ENCODE measurements around the gene LMAN1L. TPM values are rescaled to one million over a fixed set of nuclear protein-coding genes. Genes with fewer than 3 reads are reported as not detected.

LMAN1L gene
- total and polyA plus RNA-seq, 2 of the 4 experiments (the other 2 are of a cell fraction), result not detected

DNA sequence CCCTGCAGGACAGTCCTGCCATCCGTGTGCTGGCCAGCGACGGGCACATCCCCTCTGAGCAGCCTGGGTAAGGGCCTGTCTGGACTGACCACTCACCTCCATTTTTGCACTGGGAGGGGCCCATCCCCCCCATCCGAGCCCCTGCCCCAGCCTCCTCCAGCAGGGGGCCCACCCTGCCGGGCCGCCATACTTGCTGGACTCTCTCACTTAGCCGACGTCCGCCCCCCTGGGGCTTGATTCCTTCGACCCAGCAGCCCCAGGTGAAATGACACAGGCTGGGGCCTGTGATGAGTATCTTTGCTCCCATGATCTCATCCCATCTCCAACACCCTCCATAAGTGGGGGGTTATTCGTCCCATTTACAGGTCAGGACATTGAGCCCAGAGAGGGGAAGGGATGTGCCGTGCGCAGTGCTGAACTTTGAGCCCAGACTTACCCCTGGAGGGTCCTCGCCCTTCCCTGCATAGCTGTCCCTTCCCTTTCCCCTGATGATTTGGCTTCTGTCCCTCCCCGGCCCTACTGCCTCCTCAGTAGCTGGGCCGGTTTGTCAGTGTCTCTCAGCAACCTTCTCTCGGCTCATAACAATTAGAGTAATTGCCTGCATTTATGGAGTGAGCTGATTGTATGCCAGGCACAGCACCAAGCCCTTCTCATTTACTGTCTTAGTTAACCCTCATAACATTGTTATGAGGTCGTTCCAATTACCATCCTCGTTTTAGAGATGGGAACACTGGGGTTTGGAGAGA, 4.2 kb downstream of the LMAN1L start:
- DNase-seq, result no peak
- Histone ChIP-seq H4K91ac (ENCODE audit: insufficient read depth, low read depth, low read length) (no peak overlapping the region), H2AFZ (replicated peaks; ENCODE audit: low read length, poor library complexity) (no peak overlapping the region), H3K4me2 (ENCODE audit: low read depth, low read length) (no peak overlapping the region), H2BK120ac (ENCODE audit: low read depth, low read length) (no peak overlapping the region), H2BK5ac (ENCODE audit: low read depth, low read length, poor library complexity, severe bottlenecking) (no peak overlapping the region), H3K18ac (ENCODE audit: low read depth, low read length) (no peak overlapping the region), H4K5ac (ENCODE audit: low read depth, low read length) (no peak overlapping the region), H3K36me3 (ENCODE audit: control insufficient read depth, insufficient read depth, low read length) (no peaks in the 10 kb centered on the region), H3K27ac (ENCODE audit: insufficient read depth, low read length) (no peak overlapping the region), H2BK15ac (ENCODE audit: low read depth, low read length) (no peak overlapping the region), H3K56ac (ENCODE audit: extremely low read depth, insufficient read depth, low read length) (no peak overlapping the region), H4K20me1 (ENCODE audit: insufficient read depth, low read length) (peaks cover 4% of the 10 kb centered on the region; the same call in 1 of the 2 replicates), H3K79me1 (ENCODE audit: low read depth in 1 of 2, low read length in 2 of 2) (no peaks in the 10 kb centered on the region), H3K4ac (ENCODE audit: low read depth, low read length) (no peak overlapping the region), H3K4me3 (ENCODE audit: insufficient read depth, low read depth, low read length) (no peak overlapping the region), H3K4me1 (ENCODE audit: control insufficient read depth, insufficient read depth, low read length) (no peaks in the 10 kb centered on the region), H3K9me3 (ENCODE audit: control insufficient read depth, insufficient read depth, low read length) (no peaks in the 10 kb centered on the region), H3K27me3 (ENCODE audit: control insufficient read depth, insufficient read depth, low read length) (peaks cover 20% of the 10 kb centered on the region; the same call in 1 of the 2 replicates), H2AK9ac (replicated peaks; ENCODE audit: low read depth, low read length, poor library complexity) (peak overlapping the region; percentile 71), H4K8ac (ENCODE audit: low read depth in 2 of 2, low read length in 2 of 2) (no peak overlapping the region), H3K9ac (ENCODE audit: low read depth, low read length) (no peak overlapping the region), H3K23ac (ENCODE audit: low read depth, low read length) (no peak overlapping the region), H3K9me1 (ENCODE audit: insufficient read depth, low read length) (0 out of 2 replicates have a peak, but pooled peaks cover 4% of the 10 kb centered on the region), H2AK5ac (ENCODE audit: low read depth, low read length) (no peak overlapping the region), H3K14ac (replicated peaks; ENCODE audit: low read depth, low read length) (no peak overlapping the region), H2BK20ac (ENCODE audit: low read depth, low read length) (no peak overlapping the region)
- dilution Hi-C loops (cut with HindIII; ENCODE audit: low sequenced_read_pairs, unreplicated experiment), result no loop called here
- ChIA-PET POLR2A (ENCODE audit: unreplicated experiment) (no interaction called here), CTCF (no interaction called here)
- intact Hi-C loops (cut with micrococcal nuclease), result no loop called here
- no peak for TF ChIP-seq MAZ (IDR thresholded peaks at IDR 0.05; ENCODE audit: borderline replicate concordance, low read depth, low read length)
- TF ChIP-seq CEBPB (IDR thresholded peaks at IDR 0.05; ENCODE audit: low read depth, low read length), result no peak
- TF ChIP-seq POLR2A (IDR thresholded peaks at IDR 0.05; ENCODE audit: low read depth, low read length), result no peak
- no peak for TF ChIP-seq USF2 (IDR thresholded peaks at IDR 0.05; ENCODE audit: low read depth, low read length)
- TF ChIP-seq NFE2L2 (IDR thresholded peaks at IDR 0.05; ENCODE audit: low read depth, low read length), result no peak
- TF ChIP-seq ELK1 (IDR thresholded peaks at IDR 0.05; ENCODE audit: borderline replicate concordance, low read depth, low read length), result no peak
- no peak for TF ChIP-seq RAD21 (IDR thresholded peaks at IDR 0.05; ENCODE audit: low read length)
- no peak for TF ChIP-seq SMC3 (IDR thresholded peaks at IDR 0.05; ENCODE audit: low read depth, low read length)
- no peak for TF ChIP-seq MAFK (IDR thresholded peaks at IDR 0.05; ENCODE audit: low read depth, low read length)
- no peak for TF ChIP-seq MXI1 (IDR thresholded peaks at IDR 0.05; ENCODE audit: borderline replicate concordance, low read depth, low read length)
- TF ChIP-seq CHD1 (IDR thresholded peaks at IDR 0.05; ENCODE audit: low read depth, low read length), result no peak
- TF ChIP-seq, protein P1, sequence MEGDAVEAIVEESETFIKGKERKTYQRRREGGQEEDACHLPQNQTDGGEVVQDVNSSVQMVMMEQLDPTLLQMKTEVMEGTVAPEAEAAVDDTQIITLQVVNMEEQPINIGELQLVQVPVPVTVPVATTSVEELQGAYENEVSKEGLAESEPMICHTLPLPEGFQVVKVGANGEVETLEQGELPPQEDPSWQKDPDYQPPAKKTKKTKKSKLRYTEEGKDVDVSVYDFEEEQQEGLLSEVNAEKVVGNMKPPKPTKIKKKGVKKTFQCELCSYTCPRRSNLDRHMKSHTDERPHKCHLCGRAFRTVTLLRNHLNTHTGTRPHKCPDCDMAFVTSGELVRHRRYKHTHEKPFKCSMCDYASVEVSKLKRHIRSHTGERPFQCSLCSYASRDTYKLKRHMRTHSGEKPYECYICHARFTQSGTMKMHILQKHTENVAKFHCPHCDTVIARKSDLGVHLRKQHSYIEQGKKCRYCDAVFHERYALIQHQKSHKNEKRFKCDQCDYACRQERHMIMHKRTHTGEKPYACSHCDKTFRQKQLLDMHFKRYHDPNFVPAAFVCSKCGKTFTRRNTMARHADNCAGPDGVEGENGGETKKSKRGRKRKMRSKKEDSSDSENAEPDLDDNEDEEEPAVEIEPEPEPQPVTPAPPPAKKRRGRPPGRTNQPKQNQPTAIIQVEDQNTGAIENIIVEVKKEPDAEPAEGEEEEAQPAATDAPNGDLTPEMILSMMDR (conservative IDR thresholded peaks at IDR 0.05; ENCODE audit: low read depth, low read length), result no peak
- TF ChIP-seq RCOR1 (IDR thresholded peaks at IDR 0.05; ENCODE audit: insufficient replicate concordance, low read length), result no peak
- TF ChIP-seq BHLHE40 (IDR thresholded peaks at IDR 0.05; ENCODE audit: low read depth, low read length), result no peak
- TF ChIP-seq FOS (IDR thresholded peaks at IDR 0.05; ENCODE audit: low read depth, low read length), result no peak
- no peak for TF ChIP-seq RFX5 (IDR thresholded peaks at IDR 0.05; ENCODE audit: low read depth, low read length)
- in situ Hi-C loops (cut with MboI; ENCODE audit: low sequenced_read_pairs), result no loop called here
- no CpG with 5 or more reads among the region's 19 CpGs for WGBS, 2 experiments (ENCODE audit: extremely low coverage in 2 of 2, insufficient read length in 1 of 2)
- no peak for ATAC-seq (ENCODE audit: low read depth)
- BruUV-seq (replicated peaks), result no TSS peak

Data from IMR-90 (cell line).